ENCODE measurements around the gene POLR2E. TPM values are rescaled to one million over a fixed set of nuclear protein-coding genes. Genes with fewer than 3 reads are reported as not detected.
A peak's percentile ranks its signal among the peaks of the same experiment; 100 is the strongest.

Gene POLR2E
- polyA plus RNA-seq, 5 donors = 107 to 191 (median 115) TPM

- DNase-seq = peak in 1 of 2 donors; percentile 58
Measured at GRCh38 chr19:1082165-1082927, 12.8 kb downstream of the POLR2E start.

- DNase-seq = no peak
Measured at GRCh38 chr19:1081301-1082164, 13.6 kb downstream of the POLR2E start.

GRCh38 chr19:1080360-1081161 lies 14.6 kb downstream of the POLR2E start:
- no peak for DNase-seq

GRCh38 chr19:1079566-1080111 lies 15.5 kb downstream of the POLR2E start:
- DNase-seq = no peak

GRCh38 chr19:1076951-1077350 lies 18.2 kb downstream of the POLR2E start:
- DNase-seq = no peak

- DNase-seq = no peak
Measured at GRCh38 chr19:1076046-1076386, 19.2 kb downstream of the POLR2E start.

GRCh38 chr19:1074544-1075283 lies 20.5 kb downstream of the POLR2E start:
- DNase-seq = peak in 1 of 2 donors; percentile 35

GRCh38 chr19:1073956-1074517 lies 21.1 kb downstream of the POLR2E start:
- no peak for DNase-seq

GRCh38 chr19:1073063-1073955 lies 21.9 kb downstream of the POLR2E start:
- DNase-seq = no peak

- DNase-seq = no peak
Measured at GRCh38 chr19:1072371-1073015, 22.7 kb downstream of the POLR2E start.

GRCh38 chr19:1070931-1071791 lies 24.0 kb downstream of the POLR2E start:
- DNase-seq = no peak

GRCh38 chr19:1070576-1070930 lies 24.6 kb downstream of the POLR2E start:
- no peak for DNase-seq

GRCh38 chr19:1069009-1069779 lies 26.0 kb downstream of the POLR2E start:
- no peak for DNase-seq

- no peak for DNase-seq
Measured at GRCh38 chr19:1068009-1069001, 26.9 kb downstream of the POLR2E start.

GRCh38 chr19:1067341-1067957 lies 27.7 kb downstream of the POLR2E start:
- no peak for DNase-seq

Data from right lung (tissue), 5 donors.